ENCODE data around the gene KAZN. TPM values are rescaled to one million over a fixed set of nuclear protein-coding genes. Genes with fewer than 3 reads are reported as not detected.

The KAZN gene
- total RNA-seq, 3 donors from 2014 or later, result 12.2 to 16.4 (median 16.2) TPM

DNA sequence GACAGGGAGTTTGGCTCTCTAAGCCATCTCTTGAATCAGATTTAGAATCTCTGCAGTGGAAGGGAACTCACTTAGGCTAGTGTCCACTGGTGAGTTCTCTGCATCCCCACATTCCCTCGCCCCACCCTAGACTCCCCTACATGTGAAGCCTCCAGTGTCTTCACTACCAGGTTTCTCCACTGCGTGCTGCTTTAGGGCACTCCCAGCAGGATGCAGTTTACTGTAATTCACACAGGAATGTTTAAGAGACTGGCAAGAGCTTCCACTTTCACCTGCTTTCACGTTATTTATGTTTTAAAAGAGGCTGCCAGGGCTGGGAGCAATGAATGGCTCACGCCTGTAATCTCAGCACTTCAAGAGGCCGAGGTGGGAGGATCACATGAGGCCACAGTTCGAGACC is 60.2 kb downstream of the KAZN start:
- intact Hi-C loops (cut with DNase I; ENCODE audit: low total_unique reads), result loop anchor here (5.0 kb wide), 1 partner anchor 446 kb away; no protein-coding TSS in a partner anchor
- no peak for DNase-seq (ENCODE audit: low spot score in 2 of 2)
- TF ChIP-seq, protein P1, sequence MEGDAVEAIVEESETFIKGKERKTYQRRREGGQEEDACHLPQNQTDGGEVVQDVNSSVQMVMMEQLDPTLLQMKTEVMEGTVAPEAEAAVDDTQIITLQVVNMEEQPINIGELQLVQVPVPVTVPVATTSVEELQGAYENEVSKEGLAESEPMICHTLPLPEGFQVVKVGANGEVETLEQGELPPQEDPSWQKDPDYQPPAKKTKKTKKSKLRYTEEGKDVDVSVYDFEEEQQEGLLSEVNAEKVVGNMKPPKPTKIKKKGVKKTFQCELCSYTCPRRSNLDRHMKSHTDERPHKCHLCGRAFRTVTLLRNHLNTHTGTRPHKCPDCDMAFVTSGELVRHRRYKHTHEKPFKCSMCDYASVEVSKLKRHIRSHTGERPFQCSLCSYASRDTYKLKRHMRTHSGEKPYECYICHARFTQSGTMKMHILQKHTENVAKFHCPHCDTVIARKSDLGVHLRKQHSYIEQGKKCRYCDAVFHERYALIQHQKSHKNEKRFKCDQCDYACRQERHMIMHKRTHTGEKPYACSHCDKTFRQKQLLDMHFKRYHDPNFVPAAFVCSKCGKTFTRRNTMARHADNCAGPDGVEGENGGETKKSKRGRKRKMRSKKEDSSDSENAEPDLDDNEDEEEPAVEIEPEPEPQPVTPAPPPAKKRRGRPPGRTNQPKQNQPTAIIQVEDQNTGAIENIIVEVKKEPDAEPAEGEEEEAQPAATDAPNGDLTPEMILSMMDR (IDR thresholded peaks at IDR 0.05), result no peak
- TF ChIP-seq POLR2AphosphoS5 (IDR thresholded peaks at IDR 0.05) (no peak), POLR2A (IDR thresholded peaks at IDR 0.05) (no peak)

DNA sequence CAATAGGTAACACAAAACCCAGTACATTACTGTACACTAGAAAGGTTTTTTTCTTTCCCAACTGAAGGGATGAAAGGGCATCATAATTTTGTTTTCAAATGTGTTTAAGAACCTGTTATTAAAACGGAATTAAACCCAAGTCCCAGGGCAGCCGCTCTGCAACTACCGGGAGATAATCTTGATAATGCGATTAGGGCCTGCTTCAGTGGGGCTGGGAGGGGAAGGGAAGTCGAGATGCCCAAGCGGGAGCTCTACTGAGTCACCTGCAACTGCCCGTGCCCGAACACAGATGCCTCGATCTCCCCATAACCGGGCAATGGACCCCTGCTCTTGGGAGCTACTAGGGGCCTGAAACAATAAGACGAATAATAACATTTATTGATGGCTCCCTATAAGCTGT is 61.4 kb downstream of the KAZN start:
- Histone ChIP-seq H3K36me3 (no peaks in the 10 kb centered on the region), H3K4me3 (no peak overlapping the region), H3K27ac (no peak overlapping the region), H3K4me1 (no peaks in the 10 kb centered on the region), H3K27me3 (no peaks in the 10 kb centered on the region), H3K9me3 (no peaks in the 10 kb centered on the region)
- intact Hi-C loops (cut with DNase I; ENCODE audit: low total_unique reads), result loop anchor here (5.0 kb wide), 1 partner anchor 448 kb away; no protein-coding TSS in a partner anchor
- no peak for DNase-seq (ENCODE audit: low spot score in 2 of 2)
- no peak for TF ChIP-seq POLR2AphosphoS5 (IDR thresholded peaks at IDR 0.05)
- TF ChIP-seq POLR2A (IDR thresholded peaks at IDR 0.05), result no peak
- TF ChIP-seq, protein P1 (IDR thresholded peaks at IDR 0.05), result no peak

More for the DNA sequence above, 60.2 kb downstream of the KAZN start:
- H3K9me3 ChIP-seq, result no peaks in the 10 kb centered on the region
- H3K4me3 ChIP-seq, result no peak overlapping the region
- no peaks in the 10 kb centered on the region for H3K27me3 ChIP-seq
- no peaks in the 10 kb centered on the region for H3K36me3 ChIP-seq
- H3K27ac ChIP-seq, result no peak overlapping the region
- H3K4me1 ChIP-seq, result no peaks in the 10 kb centered on the region

DNA sequence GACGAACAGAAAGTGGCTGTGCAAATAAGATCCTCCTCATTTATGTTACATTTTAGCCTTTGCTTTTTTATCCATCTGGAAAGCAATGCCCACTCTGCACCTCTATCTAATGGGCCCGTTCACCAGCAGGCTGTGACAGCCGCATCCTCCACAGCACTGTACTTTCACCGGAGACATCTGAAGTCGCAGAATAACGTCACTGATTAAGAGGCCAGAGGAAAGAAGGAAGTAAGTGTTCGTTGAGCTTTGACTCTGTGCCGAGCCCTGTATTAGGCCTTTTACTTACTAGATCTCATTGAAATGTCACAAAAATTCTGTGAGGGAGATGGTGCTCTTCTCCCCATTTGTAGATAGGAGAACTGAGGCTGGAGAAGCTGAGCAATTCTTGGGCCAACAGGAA is 62.3 kb downstream of the KAZN start:
- intact Hi-C loops (cut with DNase I; ENCODE audit: low total_unique reads), result no loop called here
- Histone ChIP-seq H3K27me3 (no peaks in the 10 kb centered on the region), H3K9me3 (no peaks in the 10 kb centered on the region), H3K4me1 (no peaks in the 10 kb centered on the region), H3K27ac (peak overlapping the region in 1 of 2 donors; percentile 67), H3K4me3 (peak overlapping the region in 1 of 3 donors; percentile 37), H3K36me3 (no peaks in the 10 kb centered on the region)
- DNase-seq (ENCODE audit: low spot score in 2 of 2), result no peak
- TF ChIP-seq POLR2AphosphoS5 (IDR thresholded peaks at IDR 0.05) (no peak), POLR2A (IDR thresholded peaks at IDR 0.05) (no peak)
- TF ChIP-seq, protein P1 (IDR thresholded peaks at IDR 0.05), result no peak

DNA sequence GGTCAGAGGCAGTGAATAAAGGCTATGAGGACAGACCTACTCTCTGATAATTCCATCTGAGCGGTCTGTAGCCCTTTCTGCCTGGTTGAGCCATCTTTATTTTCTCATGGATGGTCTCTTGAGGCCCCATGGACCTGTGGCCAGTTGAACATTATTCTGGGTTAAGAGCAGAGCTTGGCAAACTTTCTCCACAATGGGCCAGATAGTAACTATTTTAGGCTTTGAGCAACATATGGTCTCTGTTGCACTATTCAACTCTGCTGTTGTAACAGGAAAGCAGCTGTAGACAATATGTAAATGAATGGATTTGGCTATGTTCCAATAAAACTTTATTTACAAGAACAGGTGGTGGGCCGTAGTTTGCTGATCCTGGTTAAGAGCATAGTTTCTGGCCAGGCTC is 62.7 kb downstream of the KAZN start:
- peak overlapping the region in 1 of 2 donors; percentile 67 for H3K27ac ChIP-seq
- no peaks in the 10 kb centered on the region for H3K4me1 ChIP-seq
- intact Hi-C loops (cut with DNase I; ENCODE audit: low total_unique reads), result no loop called here
- H3K36me3 ChIP-seq, result no peaks in the 10 kb centered on the region
- TF ChIP-seq, protein P1 (IDR thresholded peaks at IDR 0.05), result no peak
- TF ChIP-seq POLR2AphosphoS5 (IDR thresholded peaks at IDR 0.05), result no peak
- no peak for TF ChIP-seq POLR2A (IDR thresholded peaks at IDR 0.05)
- H3K27me3 ChIP-seq, result no peaks in the 10 kb centered on the region
- no peaks in the 10 kb centered on the region for H3K9me3 ChIP-seq
- DNase-seq (ENCODE audit: low spot score in 2 of 2), result no peak
- no peak overlapping the region for H3K4me3 ChIP-seq

DNA sequence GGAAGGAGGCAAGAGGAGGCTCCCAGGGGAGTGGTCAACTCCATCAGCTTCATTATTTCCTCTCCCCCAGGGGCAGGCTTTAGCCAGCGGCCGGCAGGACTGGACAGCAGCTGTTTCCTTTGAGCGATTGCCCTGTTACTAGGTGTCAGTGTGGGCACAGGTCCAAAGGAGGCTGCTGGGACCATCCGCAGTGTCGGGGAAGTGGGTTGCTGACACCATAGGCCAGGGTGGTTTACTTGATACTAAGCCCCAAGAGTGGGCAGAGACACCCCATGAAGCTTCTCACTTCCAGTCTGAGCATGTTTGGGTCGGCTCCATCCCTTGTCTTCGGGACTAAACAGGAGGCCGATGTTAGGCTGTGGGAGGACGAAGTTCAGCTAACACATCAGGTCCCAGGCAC is 63.6 kb downstream of the KAZN start:
- no peaks in the 10 kb centered on the region for H3K4me1 ChIP-seq
- H3K36me3 ChIP-seq, result no peaks in the 10 kb centered on the region
- no peaks in the 10 kb centered on the region for H3K27me3 ChIP-seq
- peak overlapping the region in 1 of 2 donors; percentile 12 for H3K27ac ChIP-seq
- H3K9me3 ChIP-seq, result no peaks in the 10 kb centered on the region
- DNase-seq (ENCODE audit: low spot score in 2 of 2), result no peak
- TF ChIP-seq POLR2A (IDR thresholded peaks at IDR 0.05), result no peak
- TF ChIP-seq, protein P1 (IDR thresholded peaks at IDR 0.05), result no peak
- TF ChIP-seq POLR2AphosphoS5 (IDR thresholded peaks at IDR 0.05), result no peak
- H3K4me3 ChIP-seq, result no peak overlapping the region
- intact Hi-C loops (cut with DNase I; ENCODE audit: low total_unique reads), result no loop called here
